ACHN (cell line): Measurements from ENCODE around the gene VIPR2.
"Not testable (repeated sequence)": the region's sequence is repeated elsewhere in the genome, so short reads cannot be mapped to it uniquely, and the experiment has no call there.

Experiments
- DNase-seq: peaks from one replicate; pipeline ENCODE4 v3.0.0-alpha.2; 2015
- in situ Hi-C: cut with HindIII; loops from 2 replicates; pipeline ENCODE4 v1.10.0; 2017; ENCODE audit warnings: low sequenced_read_pairs, low pct_ligation_motif_present, low pct_unique_long_range_greater_than_20kb

The VIPR2 gene, protein sequence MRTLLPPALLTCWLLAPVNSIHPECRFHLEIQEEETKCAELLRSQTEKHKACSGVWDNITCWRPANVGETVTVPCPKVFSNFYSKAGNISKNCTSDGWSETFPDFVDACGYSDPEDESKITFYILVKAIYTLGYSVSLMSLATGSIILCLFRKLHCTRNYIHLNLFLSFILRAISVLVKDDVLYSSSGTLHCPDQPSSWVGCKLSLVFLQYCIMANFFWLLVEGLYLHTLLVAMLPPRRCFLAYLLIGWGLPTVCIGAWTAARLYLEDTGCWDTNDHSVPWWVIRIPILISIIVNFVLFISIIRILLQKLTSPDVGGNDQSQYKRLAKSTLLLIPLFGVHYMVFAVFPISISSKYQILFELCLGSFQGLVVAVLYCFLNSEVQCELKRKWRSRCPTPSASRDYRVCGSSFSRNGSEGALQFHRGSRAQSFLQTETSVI

DNA sequence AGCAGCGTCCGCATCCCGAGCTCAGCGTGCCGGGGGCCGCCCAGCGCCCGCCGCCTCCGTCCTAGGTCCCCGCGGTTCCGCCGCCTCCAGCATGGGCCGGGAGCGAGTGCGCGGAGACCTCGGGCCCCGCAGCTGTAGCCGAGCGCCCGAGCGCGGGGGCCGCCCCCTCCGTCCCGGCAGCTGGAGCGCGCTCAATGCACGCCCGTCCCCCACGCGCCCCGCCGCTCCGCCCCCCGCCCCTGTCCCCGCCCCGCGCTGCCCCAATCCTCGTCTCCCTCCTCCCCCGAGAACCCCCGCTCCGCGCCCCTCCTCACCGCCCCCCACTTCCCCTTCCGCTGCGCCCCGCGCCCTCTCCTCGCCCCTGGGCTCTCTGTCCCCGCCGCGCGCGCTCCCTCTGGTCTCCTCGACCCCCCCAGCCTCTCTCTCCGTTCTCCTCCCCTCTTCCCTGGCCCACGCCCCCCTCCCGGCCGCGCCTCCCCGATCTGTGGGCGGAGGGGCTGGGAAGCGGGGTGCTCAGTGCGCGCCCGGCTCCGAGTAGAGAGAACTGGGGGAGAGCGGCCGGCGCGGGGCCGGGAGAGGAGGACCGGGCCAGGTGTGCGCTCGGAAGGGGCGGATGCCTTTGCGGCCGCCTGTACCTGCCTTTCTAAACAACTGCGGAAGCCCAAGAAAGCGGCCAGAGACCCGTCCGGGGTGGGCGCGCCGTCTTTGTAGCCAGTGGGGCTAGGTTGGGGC lies at the start of gene VIPR2:
Gene VIPR2 (minus strand): TSS at position 110 of the 732 bp plus-strand sequence. CDS start 96 bp downstream, at position 14.
- no peak for DNase-seq
- in situ Hi-C loops = no loop called here

DNA sequence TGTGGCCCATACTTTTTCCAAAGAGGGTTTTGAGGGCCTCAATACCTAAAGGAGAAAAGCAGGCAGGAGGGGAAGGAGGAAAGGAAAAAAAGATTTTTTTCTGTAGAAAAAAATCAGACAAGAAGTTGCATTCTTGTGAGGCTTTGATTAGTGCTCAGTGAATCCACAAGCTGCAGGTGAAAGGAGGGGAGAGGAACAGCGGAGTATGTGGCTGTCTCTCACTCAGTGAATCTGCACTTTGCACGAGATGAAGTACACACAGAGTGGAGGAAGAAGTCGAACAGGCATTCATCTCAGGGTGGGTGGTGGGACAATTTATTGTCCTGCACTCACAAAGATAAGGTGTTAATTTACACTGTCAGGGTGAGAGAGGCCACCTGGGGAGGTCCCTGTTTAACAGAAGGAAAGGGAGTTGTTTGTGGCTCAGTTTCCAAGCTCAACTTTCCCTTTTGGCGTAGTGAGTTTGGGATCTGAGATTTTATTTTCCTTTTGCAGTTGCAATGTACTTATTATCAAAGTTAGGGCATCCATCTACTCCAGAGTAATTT lies 49.0 kb upstream of the VIPR2 start:
- in situ Hi-C loops = no loop called here
- no peak for DNase-seq

DNA sequence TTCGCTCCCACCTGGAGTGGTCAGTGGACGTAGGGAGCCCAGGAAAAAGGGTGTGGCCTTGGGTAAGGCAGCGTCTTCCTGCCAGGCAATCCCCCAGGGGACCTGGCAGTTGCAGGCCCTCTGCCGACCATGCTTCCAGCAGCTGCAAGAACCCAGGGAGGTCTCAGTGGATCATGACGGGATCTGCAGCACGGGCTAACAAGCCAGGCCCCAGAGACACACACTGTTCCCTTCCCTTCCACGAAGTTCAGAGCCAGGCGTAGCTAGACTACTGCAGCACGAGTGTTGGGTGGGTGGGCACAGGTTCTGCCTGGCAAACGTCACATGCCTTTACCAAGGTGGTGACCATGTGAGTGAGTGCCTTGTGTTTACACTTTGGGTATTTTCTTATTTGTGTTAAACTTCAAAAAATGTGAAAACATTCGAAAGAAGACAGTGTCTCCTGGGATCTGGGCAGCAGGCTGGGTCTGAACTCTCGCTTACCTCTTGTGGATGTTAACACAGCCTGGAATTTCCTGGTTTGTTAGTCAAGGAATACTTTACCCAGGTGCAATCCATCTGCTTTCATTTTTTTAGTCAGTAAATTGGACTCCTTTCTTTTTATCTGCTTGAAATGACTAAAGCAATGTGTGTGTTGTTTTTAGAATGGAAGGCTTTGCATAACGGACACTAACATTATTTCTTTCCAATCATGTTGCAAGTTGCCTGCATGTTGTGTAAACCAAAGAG lies 48.2 kb upstream of the VIPR2 start:
- no peak for DNase-seq
- in situ Hi-C loops = no loop called here

DNA sequence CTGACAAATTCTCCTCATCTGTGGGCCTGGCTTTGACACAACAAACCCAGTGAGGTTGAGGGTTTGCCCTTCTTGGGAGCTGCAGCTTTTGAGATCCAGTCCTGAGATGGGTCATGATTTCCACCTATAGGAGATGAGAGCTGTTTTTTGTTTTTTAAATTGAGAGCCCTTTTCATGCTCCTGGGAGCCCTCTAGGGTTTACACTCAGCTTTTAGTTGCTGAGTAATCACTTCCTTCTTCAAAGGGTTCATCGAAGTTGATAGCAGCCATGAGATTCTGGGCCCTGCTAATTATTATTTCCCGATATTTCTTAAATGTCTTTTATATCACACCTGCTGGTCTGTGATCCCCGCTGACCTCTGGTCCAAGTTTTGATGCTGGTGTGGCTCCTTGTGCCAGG lies 47.3 kb upstream of the VIPR2 start:
- in situ Hi-C loops = no loop called here
- no peak for DNase-seq

DNA sequence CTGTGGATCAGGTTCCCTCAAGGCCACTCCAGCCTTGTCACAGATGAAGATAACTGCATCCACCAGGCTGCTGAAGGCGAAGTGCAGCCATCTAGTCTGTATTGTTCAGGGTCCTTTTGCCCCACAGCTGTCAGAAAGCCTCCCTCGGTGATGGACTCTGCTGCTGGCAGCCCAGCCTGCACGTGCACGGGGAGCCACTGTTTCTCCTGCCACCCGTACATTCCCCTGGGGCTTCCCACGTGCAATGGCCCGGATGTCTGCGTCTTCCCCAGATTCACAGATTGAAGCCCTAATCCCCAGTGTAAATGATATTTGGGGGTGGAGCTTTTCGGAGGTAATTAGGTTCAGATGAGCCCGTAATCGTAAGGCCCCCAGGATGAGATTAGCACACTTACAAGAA lies 46.6 kb upstream of the VIPR2 start:
- in situ Hi-C loops = no loop called here
- DNase-seq = no peak

DNA sequence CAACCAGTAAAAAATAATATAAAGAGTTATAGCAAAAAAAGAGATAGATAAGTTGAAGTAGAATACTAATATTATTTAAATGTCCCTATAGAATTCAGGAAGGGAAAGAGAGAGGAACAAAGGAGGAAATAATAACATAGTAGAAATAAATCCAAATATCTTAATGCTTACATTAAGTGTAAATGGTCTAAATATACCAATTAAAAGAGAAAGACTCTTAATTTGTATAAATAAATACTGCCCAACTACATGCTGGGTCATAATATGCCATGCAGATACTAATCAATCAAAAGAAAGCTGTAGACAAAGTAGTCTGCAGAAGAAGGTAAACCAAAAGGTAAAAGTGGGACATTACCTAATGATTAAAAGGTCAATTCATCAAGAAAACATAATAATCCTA lies 43.3 kb upstream of the VIPR2 start:
- DNase-seq = no peak
- in situ Hi-C loops = no loop called here

DNA sequence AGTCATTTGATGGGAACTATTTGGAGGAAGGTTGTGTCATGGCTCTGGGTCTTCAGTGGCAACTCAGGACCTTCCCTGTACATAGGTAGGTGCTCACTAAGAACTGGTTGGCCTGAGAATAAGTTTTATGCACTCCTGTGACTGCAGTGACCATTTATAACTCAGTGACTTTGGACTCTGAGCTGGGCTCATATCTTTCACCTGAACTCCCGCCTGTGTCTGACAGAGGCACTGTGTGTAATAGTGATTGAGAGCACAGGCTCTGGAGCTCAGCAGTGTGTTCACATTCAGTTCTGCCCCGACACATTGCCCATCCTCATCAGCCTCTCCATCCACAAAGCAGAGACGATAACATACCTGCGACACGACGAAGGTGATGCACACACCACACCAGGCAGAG lies 34.6 kb upstream of the VIPR2 start:
- in situ Hi-C loops = no loop called here
- no peak for DNase-seq

DNA sequence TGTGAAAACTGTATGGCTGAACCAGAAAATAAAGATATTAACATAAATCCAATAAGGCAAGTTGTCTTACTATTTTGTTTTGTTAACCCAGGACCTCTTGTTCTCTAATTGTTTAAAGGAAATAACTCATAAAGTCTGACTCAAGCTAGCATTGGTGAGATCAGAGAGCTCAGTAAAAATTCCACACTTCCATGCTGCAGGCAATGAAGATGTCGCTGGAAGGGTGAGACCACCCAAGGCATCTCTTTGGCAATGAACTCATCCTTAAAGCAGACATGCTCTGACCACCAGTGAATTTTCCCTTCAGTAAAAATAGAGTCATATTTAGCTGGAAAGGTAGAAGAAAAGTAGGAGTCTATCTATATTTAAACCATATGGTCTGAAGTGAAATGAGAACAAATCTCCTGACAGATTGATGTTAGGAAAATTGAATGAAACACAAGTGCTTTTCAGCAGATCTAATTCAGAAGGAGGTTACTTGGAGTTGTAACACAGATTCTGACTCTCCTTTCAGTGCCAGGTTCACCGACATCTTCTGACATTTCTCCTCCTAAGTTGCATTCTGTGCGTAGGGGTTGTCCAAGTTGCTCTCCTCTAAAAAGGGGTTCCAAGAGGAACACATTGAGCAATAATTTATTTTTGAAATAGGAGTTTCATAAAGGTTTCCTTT lies 32.8 kb upstream of the VIPR2 start:
- DNase-seq = no peak
- in situ Hi-C loops = no loop called here

DNA sequence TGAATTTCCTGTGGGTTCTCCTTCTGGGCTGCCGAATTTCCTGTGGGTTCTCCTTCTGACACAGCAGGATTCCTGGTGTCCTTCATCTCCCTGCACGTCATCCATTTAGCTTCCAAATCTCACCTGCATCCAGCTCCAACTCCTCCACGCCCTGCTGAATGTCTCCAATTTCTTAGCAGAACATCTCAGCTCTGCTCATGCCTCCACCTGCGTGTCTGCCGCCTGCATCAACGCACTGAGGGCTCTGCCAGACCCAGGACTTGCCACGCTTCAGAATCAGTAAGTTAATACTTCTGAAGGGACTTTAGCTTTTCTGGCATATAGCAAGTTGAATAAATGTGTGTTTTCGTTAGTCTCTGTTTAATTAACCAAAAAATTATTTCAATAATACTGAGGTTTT lies 31.1 kb upstream of the VIPR2 start:
- in situ Hi-C loops = no loop called here

DNA sequence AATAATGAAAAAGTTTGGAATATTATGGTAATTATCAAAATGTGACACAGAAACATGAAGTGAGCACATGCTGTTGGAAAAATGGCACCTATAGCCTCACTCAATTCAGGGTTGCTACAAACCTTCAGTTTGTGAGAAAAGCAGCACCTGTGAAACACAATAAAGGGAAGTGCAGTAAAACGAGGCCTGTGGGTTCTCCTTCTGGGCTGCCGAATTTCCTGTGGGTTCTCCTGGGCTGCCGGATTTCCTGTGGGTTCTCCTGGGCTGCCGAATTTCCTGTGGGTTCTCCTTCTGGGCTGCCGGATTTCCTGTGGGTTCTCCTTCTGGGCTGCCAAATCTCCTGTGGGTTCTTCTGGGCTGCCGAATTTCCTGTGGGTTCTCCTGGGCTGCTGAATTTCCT lies 30.4 kb upstream of the VIPR2 start:
- DNase-seq, in situ Hi-C loops: not testable (repeated sequence)

More for the DNA sequence above, 31.1 kb upstream of the VIPR2 start:
- DNase-seq = no peak

DNA sequence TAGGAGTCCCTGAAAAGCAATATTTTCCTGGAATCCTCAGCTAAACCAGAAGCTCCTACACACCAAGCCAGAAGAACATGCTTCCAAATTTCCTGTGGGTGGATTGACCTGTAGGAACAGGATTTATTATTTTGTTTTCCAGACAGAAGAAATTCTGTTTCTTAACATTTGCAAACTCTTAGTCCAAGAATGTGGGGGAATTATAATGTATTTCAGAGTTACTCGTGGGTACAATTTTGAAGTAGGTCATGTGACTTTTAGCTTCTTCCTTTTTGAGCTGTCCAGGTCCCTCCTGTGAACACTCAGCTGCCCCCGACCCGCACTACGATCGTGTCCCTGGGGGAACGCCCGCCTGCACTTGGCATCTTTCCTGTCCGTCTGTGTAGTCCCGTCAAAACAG lies 27.7 kb upstream of the VIPR2 start:
- in situ Hi-C loops = no loop called here

DNA sequence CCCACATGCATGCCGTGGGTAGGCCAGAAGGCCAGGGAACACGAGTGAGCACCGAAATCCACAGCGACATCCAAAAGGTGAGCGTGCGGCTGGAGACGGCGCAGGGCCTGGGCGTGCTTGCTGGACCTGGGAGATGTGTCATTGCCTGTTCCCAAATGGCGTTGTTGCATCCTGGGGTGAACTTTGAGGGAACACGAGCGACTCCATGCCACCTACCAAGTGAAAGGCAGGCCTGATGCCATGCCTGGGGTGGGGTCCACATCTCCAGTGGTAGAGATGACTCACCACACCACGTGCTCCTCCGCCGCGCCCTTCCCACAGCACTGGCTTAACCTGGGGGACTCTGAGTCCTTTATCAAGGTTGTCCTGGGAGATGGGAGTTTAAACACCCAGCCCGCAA lies 24.7 kb upstream of the VIPR2 start:
- in situ Hi-C loops = no loop called here
- DNase-seq = no peak

More for the DNA sequence above, 27.7 kb upstream of the VIPR2 start:
- no peak for DNase-seq

DNA sequence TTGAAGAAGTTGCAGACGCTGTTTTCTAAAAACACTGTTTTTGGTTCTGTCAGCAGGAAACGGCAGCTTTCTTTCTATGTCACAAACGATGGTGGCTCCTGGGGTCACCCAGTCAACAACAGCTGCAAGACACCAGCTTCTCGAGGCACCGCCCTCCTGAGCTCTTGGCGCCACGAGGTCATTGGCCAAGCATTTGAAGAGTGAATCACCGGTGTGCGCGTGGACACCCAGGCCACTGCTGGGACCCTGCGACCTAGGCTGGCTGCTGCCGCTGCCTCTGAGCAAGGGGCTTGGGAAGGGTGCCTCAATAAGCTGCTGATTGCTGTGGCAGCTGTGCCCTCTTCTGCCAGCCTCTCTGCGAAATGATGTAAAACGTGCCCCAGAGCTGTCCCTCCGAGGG lies 22.5 kb upstream of the VIPR2 start:
- DNase-seq = no peak

DNA sequence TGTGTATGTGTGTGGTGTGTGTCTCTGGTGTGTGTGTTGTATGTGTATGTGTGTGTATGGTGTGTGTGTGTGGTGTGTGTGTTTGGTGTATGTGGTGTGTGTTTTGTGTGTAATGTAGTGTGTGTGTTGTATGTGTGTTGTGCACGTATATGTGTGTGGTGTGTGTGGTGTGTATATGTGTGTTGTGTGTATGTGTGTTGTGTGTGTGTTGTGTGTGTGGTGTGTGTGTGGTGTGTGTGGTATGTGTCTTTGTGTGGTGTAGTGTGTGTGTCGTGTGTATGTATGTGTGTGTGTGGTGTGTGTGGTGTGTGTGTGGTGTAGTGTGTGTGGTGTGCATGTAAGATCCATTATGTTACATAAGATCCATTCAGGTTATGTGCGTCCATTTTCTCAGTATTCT lies 21.9 kb upstream of the VIPR2 start:
- in situ Hi-C loops = no loop called here

More for the DNA sequence above, 22.5 kb upstream of the VIPR2 start:
- in situ Hi-C loops = no loop called here

DNA sequence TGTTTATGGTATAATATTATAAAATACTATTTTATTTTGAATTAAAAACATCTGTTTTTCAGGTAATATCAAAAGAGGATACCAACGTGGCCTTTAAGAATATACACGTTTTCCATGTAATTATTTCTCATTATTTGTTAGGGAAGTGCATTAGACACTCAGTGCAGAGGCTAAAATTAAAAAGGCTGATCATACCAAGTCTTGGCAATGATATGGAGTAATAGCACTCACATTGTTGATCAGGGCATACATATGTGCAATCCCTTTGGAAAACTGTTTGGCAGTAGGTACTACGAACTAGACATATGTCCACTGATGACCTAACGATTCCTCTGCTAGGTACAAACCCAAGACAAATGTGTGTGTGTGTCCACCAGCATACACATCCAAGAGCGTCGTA lies 20.7 kb upstream of the VIPR2 start:
- in situ Hi-C loops = no loop called here
- DNase-seq = no peak

More for the DNA sequence above, 21.9 kb upstream of the VIPR2 start:
- no peak for DNase-seq

DNA sequence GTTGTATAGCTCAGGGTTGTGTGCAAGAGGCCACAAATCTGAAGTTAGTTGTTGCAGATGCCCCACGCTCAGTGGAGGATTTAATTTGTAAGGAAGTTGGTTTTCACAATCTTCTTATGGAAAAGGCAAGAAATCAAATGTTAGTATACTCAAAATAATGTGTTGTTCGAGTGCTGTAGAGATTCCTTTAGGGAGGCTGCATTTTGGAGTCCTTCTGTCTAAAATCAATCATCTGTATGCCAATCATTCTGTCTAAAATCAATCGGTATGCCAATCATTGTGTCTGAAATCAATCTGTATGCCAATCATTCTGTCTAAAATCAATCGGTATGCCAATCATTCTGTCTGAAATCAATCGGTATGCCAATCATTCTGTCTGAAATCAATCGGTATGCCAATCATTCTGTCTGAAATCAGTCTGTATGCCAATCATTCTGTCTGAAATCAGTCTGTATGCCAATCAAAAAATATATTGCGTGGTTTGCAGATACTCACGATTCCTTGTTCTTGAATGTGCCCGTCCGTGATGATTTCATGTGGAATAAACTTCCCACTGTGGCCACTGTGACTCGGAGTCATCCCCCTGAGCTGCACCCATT lies 19.1 kb upstream of the VIPR2 start:
- DNase-seq, in situ Hi-C loops: not testable (repeated sequence)

DNA sequence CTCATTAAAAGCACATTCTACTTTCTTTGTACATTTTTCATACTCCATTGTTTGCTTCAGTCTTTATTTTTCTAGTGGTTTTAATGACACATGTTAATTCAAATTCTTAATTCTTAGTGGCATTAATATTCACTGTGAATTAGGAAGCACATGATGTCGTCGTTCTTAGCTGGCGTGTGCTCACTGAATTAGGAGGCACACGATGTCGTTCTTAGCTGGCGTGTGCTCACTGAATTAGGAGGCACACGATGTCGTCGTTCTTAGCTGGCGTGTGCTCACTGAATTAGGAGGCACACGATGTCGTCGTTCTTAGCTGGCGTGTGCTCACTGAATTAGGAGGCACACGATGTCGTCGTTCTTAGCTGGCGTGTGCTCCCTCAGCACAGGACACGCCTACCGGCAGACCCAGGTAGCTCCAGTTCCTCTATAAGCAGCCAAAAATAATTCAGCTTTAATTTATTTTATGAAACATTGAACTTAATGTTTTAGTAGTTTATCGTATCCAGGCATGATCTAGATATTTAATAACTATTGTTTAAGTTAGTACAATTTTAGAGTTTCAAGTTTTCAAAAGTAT lies 17.5 kb upstream of the VIPR2 start:
- in situ Hi-C loops, DNase-seq: not testable (repeated sequence)

DNA sequence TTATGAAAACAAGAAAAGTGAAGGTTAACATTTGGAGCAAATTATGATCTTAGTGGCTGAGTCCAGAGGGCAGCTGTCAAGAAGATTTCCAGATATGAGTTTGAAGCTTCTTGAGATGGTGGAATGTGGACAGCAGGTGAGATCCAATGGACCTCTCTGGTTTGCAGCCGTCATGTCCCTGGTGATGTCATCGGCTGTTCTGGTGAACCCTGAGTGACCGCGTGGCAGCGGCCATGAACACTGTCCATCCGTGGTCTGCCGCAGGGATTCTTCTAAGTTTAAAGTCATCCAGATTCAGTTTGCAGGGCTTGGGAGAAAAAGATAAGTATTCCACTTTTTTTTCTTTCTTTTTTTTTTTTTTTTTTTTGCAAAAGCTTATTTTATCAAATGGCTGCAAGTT lies 15.8 kb upstream of the VIPR2 start:
- in situ Hi-C loops = no loop called here
- no peak for DNase-seq
